Measurements from ENCODE around the gene C4orf50. TPM values are rescaled to one million over a fixed set of nuclear protein-coding genes. Genes with fewer than 3 reads are reported as not detected.

Gene C4orf50
- total and polyA plus RNA-seq, 2 experiments from 2014 or later, result 0.06 to 0.31 TPM

- Histone ChIP-seq H3K36me3 (ENCODE audit: insufficient read depth) (no peaks in the 10 kb centered on the region), H3K4me2 (no peak overlapping the region), H3K9me2 (ENCODE audit: insufficient read depth) (no peaks in the 10 kb centered on the region), H3K27ac (ENCODE audit: low read depth) (no peak overlapping the region), H3F3A (replicated peaks; ENCODE audit: low read depth) (no peaks in the 10 kb centered on the region), H3K79me2 (replicated peaks; ENCODE audit: insufficient read depth) (no peaks in the 10 kb centered on the region), H3K27me3 (ENCODE audit: insufficient read depth) (no peaks in the 10 kb centered on the region), H3K4me1 (ENCODE audit: insufficient read depth) (no peaks in the 10 kb centered on the region), H2AFZ (no peak overlapping the region), H3K4me3 (no peak overlapping the region), H4K20me1 (replicated peaks; ENCODE audit: insufficient read depth) (no peaks in the 10 kb centered on the region)
- Mint-ChIP-seq H3K9me3 (peaks cover 7% of the 10 kb centered on the region; the same call in 2 of the 3 replicates), H3K27me3 (ENCODE audit: insufficient read depth, low read depth, poor library complexity) (peaks cover 5% of the 10 kb centered on the region), H3K4me1 (no peaks in the 10 kb centered on the region), H3K36me3 (ENCODE audit: low read depth) (peaks cover 15% of the 10 kb centered on the region), H3K27ac (peak overlapping the region; percentile 17; the same call in 1 of the 2 replicates), H3K4me3 (no peak overlapping the region)
- TF ChIP-seq ZNF462 (CRISPR knock-in tag; IDR thresholded peaks at IDR 0.05) (no peak), POLR2AphosphoS5 (IDR thresholded peaks at IDR 0.05; ENCODE audit: low read depth) (no peak), STAT1 (IDR thresholded peaks at IDR 0.05; ENCODE audit: unreplicated experiment) (no peak), EZH2 (IDR thresholded peaks at IDR 0.05; ENCODE audit: low read depth, unreplicated experiment) (no peak), CTCF (conservative IDR thresholded peaks at IDR 0.05; ENCODE audit: low read depth in 2 of 2) (no peak)
- no peak for ATAC-seq
- DNase-seq (ENCODE audit: low spot score), result no peak
These were observed 47.8 kb upstream of the C4orf50 start for GRCh38 chr4:6065934-6066590.

Measured in GM23338 (cell line).